Keratinocyte (primary cell): Measurements from ENCODE around the gene UPB1. TPM values are rescaled to one million over a fixed set of nuclear protein-coding genes. Genes with fewer than 3 reads are reported as not detected.

ENCODE experiments used
- DNase-seq: peaks from one replicate; pipeline ENCODE4 v3.0.0-alpha.2; 2011; ENCODE audit warnings: low read depth, missing footprints, low spot score
- FAIRE-seq: peaks from 2 replicates; lab custom pipeline; 2011; peaks lifted over from hg19 to GRCh38; lab: Jason Lieb, UNC
- H2AFZ ChIP-seq: 2 replicates; pipeline ENCODE4 v1.6.0; 2012; ENCODE audit warnings: low read length, control low read depth, inconsistent platforms; ENCODE audit not compliant: control insufficient read depth
- H3K27ac ChIP-seq: 2 replicates; pipeline ENCODE4 v1.5.1; 2011; ENCODE audit warnings: low read length; ENCODE audit not compliant: control insufficient read depth, insufficient read depth
- H3K27me3 ChIP-seq: 3 replicates; pipeline ENCODE4 v1.6.0; 2011; ENCODE audit warnings: low read length; ENCODE audit not compliant: control insufficient read depth, insufficient read depth; ENCODE audit errors: extremely low read depth
- H3K36me3 ChIP-seq, 2 experiments: 2 replicates in 1 of 2; 3 replicates in 1 of 2; pipeline ENCODE4 v1.5.1; 2011; ENCODE audit warnings: low read length in 2 of 2, mild to moderate bottlenecking in 1 of 2; ENCODE audit not compliant: control insufficient read depth in 2 of 2, insufficient read depth in 2 of 2; ENCODE audit errors: extremely low read depth in 1 of 2
- H3K4me1 ChIP-seq: 3 replicates; pipeline ENCODE4 v1.5.1; 2011; ENCODE audit warnings: low read length; ENCODE audit not compliant: control insufficient read depth, insufficient read depth; ENCODE audit errors: extremely low read depth
- H3K4me2 ChIP-seq: 3 replicates; pipeline ENCODE4 v1.6.0; 2011; ENCODE audit warnings: low read depth, low read length; ENCODE audit not compliant: control insufficient read depth, insufficient read depth; ENCODE audit errors: extremely low read depth
- H3K4me3 ChIP-seq, 3 experiments: fragments of 200-600 bp in 1 of 3; sonication (generic) in 1 of 3; 2 replicates in 2 of 3; 3 replicates in 1 of 3; pipeline ENCODE4 v1.5.1; 2011 to 2016; ENCODE audit warnings: low read length in 3 of 3, mild to moderate bottlenecking in 3 of 3, control low read depth in 2 of 3, inconsistent platforms in 1 of 3, low read depth in 1 of 3, mixed read lengths in 1 of 3, mixed run types in 1 of 3, moderate library complexity in 1 of 3; ENCODE audit not compliant: control insufficient read depth in 2 of 3, insufficient read depth in 2 of 3; ENCODE audit errors: extremely low read depth in 1 of 3
- H3K79me2 ChIP-seq: 2 replicates; pipeline ENCODE4 v1.6.0; 2012; ENCODE audit warnings: low read length; ENCODE audit not compliant: control insufficient read depth, insufficient read depth
- H3K9ac ChIP-seq: 3 replicates; pipeline ENCODE4 v1.6.0; 2011; ENCODE audit warnings: low read length; ENCODE audit not compliant: control insufficient read depth, insufficient read depth; ENCODE audit errors: extremely low read depth
- H3K9me1 ChIP-seq: 3 replicates; pipeline ENCODE4 v1.6.0; 2011; ENCODE audit warnings: low read length; ENCODE audit not compliant: control insufficient read depth, insufficient read depth; ENCODE audit errors: extremely low read depth
- H3K9me3 ChIP-seq: 2 replicates; pipeline ENCODE4 v1.5.1; 2012; ENCODE audit warnings: low read depth, low read length; ENCODE audit not compliant: control insufficient read depth
- H4K20me1 ChIP-seq: 3 replicates; pipeline ENCODE4 v1.6.0; 2011; ENCODE audit warnings: low read length; ENCODE audit not compliant: control insufficient read depth, insufficient read depth; ENCODE audit errors: extremely low read depth
- CTCF ChIP-seq, 3 experiments: IDR thresholded peaks in 1 of 3; conservative IDR thresholded peaks in 1 of 3; optimal IDR thresholded peaks in 1 of 3; 2 replicates in 2 of 3; 3 replicates in 1 of 3; pipeline versions ENCODE3 to v1.5.1; 2011; ENCODE audit warnings: low read length in 3 of 3, mild to moderate bottlenecking in 3 of 3, moderate library complexity in 2 of 3, control low read depth in 1 of 3, inconsistent platforms in 1 of 3; ENCODE audit not compliant: insufficient read depth in 2 of 3; ENCODE audit errors: extremely low read depth in 1 of 3
- EZH2 ChIP-seq: IDR thresholded peaks from one replicate; pipeline ENCODE4 v1.6.1; 2012; ENCODE audit warnings: inconsistent platforms, mild to moderate bottlenecking, low read length, moderate library complexity
- dilution Hi-C: fragments of 300-500 bp; cut with MboI; formaldehyde crosslinking; loops from one replicate; pipeline ENCODE4 v1.7.0; 2020; ENCODE audit warnings: low sequenced_read_pairs; ENCODE audit not compliant: extremely low pct_ligation_motif_present
- polyA plus RNA-seq, 5 experiments: library from polyadenylated mRNA; depleted of rRNA in 3 of 5; stranded (reverse) in 3 of 5; stranded (forward) in 1 of 5; unstranded in 1 of 5; fragments of >200 nt; gene quantifications; 1 replicate in 1 of 5; 2 replicates in 3 of 5; 3 replicates in 1 of 5; pipeline versions ENCODE4 v1.2.1 to v1.2.3, GENCODE V29; 2011 to 2012; ENCODE audit warnings: missing spikeins in 2 of 5, low read depth in 1 of 5, low replicate concordance in 1 of 5

UPB1 gene
- polyA plus RNA-seq, 1 donor (not counting 4 experiments of a cell fraction or from before 2014, with no cell fraction given) = not detected

- no peak for FAIRE-seq
- TF ChIP-seq CTCF (optimal IDR thresholded peaks at IDR 0.05 in 1 of 3, IDR thresholded peaks at IDR 0.05 in 1 of 3, conservative IDR thresholded peaks at IDR 0.05 in 1 of 3; ENCODE audit: extremely low read depth in 1 of 3, insufficient read depth in 2 of 3, low read length in 3 of 3) (no peak), EZH2 (no peak)
- no peaks in the 10 kb centered on the region for H3K27me3 ChIP-seq
- no peaks in the 10 kb centered on the region for H3K36me3 ChIP-seq
- no peak overlapping the region for H3K27ac ChIP-seq
- no peaks in the 10 kb centered on the region for H3K79me2 ChIP-seq
- no peaks in the 10 kb centered on the region for H3K4me1 ChIP-seq
- no peak overlapping the region for H3K4me2 ChIP-seq
- H3K4me3 ChIP-seq = no peak overlapping the region
- dilution Hi-C loops = no loop called here
- H3K9me3 ChIP-seq = peaks cover 1% of the 10 kb centered on the region
- H3K9me1 ChIP-seq = no peaks in the 10 kb centered on the region
- no peak for DNase-seq
- no peak overlapping the region for H3K9ac ChIP-seq
- no peak overlapping the region for H2AFZ ChIP-seq
- no peaks in the 10 kb centered on the region for H4K20me1 ChIP-seq
Observed at GRCh38 chr22:24451162-24451561, 44.0 kb upstream of the UPB1 start.

GRCh38 chr22:24453853-24454252 is 41.3 kb upstream of the UPB1 start:
- Histone ChIP-seq H4K20me1 (no peaks in the 10 kb centered on the region), H3K9ac (no peak overlapping the region), H3K27me3 (no peaks in the 10 kb centered on the region), H3K4me1 (no peaks in the 10 kb centered on the region), H3K9me3 (peaks cover 1% of the 10 kb centered on the region), H3K9me1 (no peaks in the 10 kb centered on the region), H2AFZ (no peak overlapping the region), H3K4me2 (no peak overlapping the region), H3K4me3 (no peak overlapping the region), H3K36me3 (no peaks in the 10 kb centered on the region), H3K79me2 (no peaks in the 10 kb centered on the region), H3K27ac (no peak overlapping the region)
- no peak for DNase-seq
- dilution Hi-C loops = no loop called here
- TF ChIP-seq CTCF (optimal IDR thresholded peaks at IDR 0.05 in 1 of 3, IDR thresholded peaks at IDR 0.05 in 1 of 3, conservative IDR thresholded peaks at IDR 0.05 in 1 of 3; ENCODE audit: extremely low read depth in 1 of 3, insufficient read depth in 2 of 3, low read length in 3 of 3) = no peak
- TF ChIP-seq EZH2 = no peak
- FAIRE-seq = no peak
